Stimulated activated CD8-positive, alpha-beta memory T cell treated with anti-CD3 and anti-CD28 coated beads, Interleukin-12 subunit alpha, Interleukin-12 subunit beta, amount 100 ng/mL, for 1 hour (primary cell): ENCODE measurements around the gene TAF8.

ENCODE experiments used
- DNase-seq: peaks from one replicate; pipeline ENCODE4 v3.0.0-alpha.2; 2020; ENCODE audit warnings: low read depth

Gene TAF8

DNA sequence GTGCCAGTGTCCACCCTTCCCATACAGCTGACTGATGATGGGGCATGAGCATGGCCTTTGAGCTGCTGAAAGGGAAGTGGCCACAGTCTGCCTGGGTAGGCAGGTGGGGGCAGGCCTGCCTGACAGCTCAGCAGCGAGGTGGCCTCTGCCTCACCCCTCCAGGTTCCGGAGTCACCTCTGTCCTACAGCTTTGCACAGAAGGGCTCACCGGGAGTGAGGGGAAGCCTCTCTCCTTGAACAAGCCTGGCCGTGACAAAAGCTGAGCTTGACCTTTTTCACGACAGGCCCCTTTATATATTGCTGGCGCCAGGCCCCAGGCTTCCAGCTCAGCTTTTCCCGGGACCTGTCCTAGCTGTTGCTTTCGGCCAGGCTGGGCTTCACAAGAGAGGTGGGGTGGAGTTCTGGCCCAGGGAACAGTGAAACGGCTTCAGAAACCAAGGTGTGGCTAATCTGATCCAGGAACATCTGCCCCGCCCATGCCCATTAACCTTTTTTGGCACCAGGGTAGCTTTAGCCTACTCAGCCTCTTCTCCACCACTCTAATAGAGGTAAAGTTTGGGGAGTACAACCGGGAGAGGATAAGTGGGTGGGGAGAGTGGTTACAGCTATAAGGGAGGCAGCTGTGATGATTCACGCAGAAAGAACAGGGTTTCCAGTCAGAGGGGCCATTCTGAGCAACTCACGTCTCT is 49.2 kb downstream of the TAF8 start:
- no peak for DNase-seq

DNA sequence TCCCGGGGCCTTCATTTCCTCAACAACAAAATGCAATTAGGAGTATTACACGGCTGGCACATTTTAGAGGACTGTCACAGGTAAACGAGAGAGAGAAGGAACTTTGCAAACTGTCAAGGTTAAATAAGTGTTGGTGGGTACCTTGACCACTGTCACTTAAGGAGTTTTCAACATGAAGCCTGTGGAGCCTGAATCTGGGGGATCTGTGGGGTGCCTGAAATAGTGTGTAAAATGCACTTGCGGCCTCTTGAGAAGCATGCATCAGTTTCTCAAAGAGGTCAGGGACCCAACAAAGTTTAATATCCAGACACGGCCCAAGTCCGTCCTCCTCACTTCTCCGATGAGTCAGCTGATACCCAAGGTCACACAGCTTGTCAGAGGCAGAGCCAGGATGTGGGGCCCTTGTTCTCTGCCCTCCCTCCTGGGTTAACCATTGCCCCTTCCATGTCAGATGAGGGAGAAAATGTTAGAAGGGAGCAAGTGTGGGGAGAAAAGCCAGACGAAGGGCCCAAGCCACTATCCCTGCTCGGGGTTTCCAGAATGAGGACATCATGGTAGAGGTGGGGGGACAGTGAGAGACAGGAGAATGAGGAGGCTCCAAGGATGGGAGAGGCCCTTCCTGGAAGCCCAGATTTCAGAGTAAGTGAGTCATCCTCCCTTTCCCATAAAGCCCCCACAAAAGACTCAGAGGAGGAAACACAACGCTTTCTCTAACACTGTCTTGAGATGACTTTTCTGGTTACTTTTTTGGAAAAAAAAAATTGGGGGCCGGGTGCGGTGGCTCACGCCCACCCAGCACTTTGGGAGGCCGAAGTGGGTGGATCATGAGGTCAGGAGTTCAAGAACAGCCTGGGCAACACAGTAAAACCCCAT is 49.9 kb downstream of the TAF8 start:
- no peak for DNase-seq

DNA sequence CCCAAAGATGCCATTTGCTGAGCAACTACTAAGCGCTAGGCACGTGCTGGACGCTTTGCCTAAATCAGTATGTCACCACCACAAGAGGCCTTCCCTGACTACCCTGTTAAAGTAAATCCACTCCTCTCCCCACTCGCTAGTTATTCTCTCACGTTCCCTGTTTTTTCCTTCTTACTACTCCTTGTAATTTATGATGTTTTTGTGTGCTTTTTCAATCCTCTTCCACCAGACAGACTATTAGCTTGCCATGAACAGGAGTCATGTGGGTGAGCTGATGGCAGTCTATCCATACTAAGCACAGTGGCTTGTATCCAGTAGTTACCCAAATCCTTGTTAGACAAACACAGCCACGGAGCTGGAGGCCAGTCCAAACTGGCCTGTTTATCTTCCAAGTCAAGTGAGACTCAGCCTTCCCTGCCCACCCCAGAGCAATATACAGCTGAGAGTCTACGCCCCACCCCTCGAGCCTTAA is 50.9 kb downstream of the TAF8 start:
- DNase-seq: no peak

DNA sequence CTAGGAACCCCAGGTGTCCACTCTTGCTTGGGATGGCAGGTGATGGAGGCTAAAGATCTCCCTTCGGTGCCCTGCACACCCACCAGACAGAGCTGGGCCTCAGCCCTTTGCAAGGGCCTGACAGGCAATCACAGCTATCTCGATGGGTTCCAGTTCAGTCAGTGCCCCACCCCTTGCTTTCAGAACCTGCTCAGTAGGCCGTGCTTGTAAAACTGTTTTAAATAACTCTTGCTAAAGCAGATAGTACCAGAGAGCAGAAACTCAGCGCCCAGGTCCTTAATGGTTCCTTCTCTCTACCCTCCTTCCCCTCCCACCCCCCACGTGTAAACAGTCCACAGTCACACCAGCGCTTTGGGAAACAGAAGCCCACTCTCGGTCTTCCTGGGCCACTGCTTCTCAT is 52.9 kb downstream of the TAF8 start:
- no peak for DNase-seq

DNA sequence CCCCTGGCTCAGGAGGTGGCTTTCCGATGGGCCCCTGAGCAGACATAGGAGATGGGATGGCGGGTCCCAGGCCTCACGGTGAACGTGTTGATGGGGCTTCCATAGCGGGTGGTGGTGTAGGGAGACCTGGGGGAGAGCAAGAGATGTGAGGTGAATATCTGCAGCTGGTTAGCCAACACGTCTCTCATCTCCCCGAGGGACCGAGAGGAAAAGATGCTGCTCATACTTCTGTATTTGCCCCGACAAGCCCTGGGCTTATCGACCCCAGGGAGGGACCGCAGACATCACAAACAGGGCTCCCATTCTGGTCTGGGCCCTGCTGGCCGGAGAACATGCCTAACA is 53.4 kb downstream of the TAF8 start:
- DNase-seq: no peak

DNA sequence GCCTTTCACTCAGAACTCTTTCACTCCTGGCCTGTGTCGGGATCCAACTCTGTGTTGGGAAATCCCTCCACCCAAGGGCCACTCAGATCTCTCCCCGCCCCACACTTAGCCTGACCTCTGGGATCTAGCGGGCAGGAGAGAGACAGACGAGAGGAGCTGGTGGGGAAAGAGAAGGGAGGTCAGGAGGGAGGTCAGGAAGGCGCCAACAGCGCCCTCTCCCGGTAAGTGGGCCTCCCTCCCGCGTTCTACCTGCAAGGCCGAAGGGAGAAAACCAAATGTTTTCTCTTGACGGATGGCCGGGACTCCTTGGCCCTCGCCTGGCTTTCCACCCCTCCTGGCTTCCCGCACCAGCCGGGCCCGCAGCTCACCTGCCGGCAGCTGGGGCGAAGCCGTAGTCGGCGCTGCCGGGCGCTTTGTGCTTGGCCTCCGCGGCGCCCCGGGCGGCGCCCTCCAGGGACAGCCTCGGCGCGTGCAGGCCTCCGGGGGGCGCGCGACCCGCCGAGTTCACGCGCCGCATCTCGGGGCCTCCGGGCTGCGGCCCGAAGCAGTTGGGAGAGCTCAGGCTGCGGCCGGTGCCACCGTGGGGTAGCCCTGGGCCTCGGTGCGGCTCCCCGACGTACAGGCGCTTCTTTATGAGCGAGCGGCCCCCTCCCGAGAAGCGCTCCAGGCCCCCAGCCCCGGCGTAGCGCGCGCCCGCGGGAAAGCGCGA is 53.9 kb downstream of the TAF8 start:
- peak; percentile 50 for DNase-seq

DNA sequence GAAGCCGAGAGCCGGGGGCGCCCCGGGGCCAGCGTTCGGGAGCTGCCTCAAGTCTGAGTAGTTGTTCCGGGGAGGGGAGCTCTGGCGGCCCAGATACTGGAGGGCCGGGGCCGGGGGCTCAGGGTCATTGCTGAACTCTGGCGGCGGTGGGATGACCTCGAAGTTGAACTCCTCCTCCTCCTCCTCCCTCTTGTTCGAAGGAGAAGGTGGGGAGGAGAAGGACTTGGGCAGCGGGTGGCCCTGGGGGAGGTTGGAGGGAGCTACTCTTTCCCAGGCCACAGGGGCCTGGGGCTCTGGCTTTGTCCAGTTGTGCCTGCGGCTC is 54.4 kb downstream of the TAF8 start:
- peak; percentile 3 for DNase-seq

DNA sequence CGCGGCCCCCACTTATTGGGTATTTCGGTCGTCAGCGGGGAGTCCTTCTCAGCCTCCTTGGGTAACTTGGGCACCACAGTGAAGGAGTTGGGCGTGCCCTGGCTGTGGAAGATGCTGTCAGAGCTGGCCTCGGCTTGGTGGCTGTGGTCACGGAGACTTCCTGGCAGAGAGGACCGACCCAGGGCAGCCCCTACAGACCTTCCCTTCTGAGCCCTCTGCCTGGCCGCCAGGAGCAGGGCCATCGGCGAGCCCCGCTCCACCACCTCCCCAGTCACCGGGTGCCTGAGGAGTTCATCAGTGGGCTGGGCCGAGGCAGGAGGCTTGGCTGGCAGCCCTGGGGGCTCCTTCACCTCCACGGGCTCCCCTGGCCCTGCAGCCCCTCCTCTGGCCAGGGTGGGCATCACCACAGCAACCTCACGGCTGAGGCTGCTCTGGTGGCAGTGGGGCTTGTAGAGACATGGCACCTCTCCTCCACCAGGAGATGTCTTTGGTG is 54.9 kb downstream of the TAF8 start:
- no peak for DNase-seq

DNA sequence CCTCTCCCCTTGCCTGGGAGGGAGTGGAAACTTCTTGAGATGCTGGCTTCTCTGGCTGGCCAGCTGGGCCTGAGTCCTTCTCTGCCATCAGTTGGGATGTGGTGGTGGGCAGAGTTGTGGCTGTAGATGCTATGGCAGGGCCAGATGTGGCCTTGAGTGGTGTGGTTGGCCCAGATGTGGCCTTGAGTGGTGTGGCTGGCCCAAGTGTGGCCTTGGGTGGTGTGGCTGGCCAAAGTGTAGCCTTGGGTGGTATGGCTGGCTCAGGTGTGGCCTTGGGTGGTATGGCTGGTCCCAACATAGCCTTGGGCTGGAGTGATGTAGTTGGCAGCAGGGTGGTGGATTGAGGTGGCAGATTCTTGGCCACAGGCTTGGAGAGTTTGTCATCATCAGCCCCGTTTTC is 55.4 kb downstream of the TAF8 start:
- no peak for DNase-seq

DNA sequence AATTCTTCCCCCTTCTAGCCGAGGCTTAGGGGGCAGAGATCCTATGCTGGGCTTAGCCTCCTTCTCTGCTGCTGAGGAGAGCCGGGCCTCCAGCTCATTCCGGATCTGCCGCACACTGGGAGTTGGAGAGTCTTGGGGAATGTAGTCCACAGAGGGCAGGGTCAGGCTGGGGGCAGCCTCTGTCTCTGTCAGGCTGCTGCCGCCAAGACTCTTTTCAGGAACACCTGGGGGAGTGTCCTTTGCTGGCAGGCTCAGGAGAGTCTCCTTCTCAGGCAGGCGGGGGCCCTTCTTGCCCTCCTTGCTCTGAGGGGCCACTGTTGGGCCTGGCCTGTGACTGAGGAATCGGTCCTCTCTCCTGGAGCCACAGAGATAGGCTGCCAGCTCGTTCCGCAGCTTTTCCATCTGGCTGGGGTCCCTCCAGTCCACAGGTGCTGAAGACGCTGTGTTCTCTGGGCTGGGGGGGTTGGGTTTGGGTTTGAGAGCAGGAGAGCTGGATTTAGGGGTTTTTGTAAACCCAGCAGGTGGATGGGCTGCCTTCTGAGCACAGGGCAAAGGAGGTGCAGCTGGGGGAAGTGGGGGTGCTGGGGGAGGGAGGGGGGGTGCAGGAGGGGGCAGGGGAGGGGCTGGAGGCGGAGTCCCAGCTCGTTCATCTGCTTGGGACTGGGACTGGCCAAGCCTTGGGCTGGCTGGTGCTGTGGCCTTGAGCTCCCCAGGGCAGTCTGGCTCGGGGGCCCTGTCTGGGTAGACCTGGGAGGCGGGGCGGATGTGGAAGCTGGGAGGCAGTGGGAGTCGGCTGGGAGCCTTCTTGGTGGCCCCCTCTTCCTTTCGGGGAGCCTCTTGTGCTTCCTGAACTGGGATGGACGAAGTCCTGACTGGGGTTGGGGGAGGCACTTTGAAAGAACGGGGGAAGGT is 56.0 kb downstream of the TAF8 start:
- DNase-seq: no peak

DNA sequence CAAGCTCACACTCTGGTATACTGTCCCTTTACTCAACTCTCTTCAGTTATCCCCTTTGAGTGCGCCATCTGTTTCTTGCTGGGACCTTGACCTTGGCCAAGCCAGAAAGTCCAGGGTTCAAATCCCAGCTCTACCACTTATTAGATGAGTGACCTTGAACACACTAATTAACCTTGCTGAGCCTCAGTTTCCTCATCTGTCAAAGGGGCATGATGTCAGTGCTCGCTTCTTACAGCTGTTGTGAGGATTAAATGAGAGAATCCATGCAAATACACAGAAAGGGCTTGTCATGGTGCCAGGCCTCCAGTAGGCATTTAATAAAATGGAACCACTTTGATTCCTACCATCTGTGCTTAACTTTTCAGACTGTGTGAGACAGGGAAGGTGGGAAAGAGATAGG is 57.7 kb downstream of the TAF8 start:
- no peak for DNase-seq

DNA sequence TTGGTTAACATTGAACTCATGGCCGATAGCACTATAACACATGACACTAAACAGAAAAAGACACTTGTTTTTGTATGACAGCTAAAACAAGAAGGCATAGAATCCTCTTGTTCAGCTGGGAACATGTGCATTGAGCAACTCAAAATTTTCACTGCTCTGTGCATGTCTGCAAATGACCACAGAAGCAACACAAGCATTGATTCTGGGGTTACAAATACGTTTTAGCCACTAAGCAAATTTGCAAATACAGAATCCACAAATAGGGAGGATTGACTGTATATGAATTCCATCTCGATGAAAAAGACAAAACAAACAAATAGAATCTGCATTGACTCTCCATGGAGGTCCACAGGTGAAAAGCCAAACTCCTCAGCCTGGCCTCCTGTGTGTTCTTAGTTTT is 60.4 kb downstream of the TAF8 start:
- no peak for DNase-seq

DNA sequence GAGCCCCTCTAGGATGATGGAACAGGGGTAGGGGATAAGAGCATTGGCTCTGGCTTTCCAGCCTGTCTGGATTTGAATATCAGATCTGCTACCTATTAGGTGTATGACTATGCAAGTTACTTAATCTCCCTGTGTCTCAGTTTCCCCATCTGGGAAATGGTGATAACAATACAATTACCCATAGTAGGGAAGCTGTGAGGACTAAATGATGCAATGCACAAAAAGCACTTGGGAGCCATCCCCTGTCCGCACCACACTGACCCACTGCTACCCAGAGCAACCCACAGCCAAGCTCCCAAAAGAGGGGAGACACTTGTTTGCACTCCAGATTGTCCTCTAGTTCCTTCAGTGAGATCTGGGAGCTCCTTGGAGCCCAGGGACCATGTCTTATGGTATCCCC is 62.0 kb downstream of the TAF8 start:
- no peak for DNase-seq

DNA sequence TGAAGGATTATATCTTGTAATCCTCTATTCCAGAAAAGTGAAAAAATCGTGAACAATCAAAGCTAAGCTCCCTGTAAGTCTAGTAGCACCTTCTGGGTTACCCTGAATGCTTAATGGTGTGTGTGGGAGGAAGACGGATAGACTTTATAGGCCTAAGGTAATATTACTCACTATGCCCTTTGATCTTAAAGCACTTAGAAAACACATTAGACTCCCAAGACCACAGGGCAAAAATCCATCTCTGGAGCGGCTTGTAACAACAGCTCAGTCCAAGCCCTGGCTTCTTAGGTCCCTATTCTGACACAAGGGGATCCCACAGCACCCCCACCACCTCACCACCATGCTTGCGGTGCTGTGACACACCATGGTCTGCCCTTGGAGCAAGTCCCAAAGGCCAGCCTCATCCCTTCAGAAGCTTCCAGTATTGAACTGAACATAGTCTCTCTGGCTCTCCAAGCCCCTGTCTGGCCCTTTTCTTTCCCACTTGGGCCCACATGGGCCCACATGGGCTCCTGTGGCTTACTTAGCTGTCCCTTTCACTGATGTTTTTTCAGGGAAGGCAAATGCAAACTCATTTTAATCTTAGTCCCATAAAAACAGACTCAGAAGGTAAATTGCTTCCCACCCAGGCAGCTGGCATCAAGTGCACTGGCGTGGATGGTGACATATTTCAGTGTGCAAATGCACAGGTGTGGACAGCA is 63.8 kb downstream of the TAF8 start:
- no peak for DNase-seq

DNA sequence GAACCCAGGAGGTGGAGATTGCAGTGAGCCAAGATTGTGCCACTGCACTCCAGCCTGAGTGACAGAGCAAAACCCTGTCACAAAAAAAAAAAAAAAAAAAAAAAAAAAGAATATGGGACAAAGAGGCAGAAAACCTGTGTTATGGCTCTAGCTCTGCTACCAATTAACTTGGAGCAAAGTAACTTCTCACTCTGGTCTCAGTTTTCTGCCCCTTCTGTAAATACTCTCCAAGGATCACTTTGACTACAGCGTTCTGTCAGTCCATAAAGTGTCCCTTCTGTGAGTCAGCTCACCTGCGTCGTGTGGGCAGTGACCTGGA is 67.5 kb downstream of the TAF8 start:
- DNase-seq: no peak

DNA sequence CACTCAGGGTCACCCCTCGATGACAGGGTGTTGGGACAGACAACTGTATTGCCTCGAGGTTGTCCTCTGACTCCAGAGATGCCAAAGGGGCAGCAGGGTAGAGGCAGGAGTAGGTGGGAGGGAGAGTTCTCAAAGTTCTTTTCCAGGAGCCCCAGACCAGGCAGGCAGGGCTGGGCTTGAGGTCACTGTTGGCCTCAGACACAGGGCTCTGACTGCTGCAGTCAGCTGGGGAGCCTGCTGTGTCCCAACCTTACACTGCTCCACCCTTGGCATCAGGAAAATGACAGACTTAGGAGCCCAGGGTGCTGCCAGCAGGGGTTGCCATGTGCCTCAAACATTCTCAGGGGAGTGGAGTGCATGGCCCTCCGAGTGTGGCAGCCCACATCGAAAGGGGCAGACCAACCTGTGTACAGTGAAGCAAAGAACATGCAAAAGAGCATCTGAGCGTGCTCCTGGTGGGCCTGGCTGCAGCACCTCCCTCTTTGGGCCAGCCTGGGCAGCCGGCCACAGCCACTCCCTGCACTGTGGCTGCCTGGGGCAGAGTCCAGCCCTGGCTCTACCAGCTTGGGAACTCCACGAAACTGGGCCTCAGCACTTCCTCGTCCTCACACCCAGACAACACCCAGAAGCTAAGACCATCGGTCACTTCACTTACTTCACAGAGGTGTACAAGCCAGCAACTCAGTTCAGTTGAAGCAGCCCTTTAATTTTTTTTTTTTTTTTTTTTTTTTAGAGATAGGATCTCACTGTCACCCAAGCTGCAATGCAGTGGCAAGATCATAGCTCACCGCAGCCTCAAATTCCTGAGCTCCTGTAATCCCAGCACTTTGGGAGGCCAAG is 68.1 kb downstream of the TAF8 start:
- no peak for DNase-seq

DNA sequence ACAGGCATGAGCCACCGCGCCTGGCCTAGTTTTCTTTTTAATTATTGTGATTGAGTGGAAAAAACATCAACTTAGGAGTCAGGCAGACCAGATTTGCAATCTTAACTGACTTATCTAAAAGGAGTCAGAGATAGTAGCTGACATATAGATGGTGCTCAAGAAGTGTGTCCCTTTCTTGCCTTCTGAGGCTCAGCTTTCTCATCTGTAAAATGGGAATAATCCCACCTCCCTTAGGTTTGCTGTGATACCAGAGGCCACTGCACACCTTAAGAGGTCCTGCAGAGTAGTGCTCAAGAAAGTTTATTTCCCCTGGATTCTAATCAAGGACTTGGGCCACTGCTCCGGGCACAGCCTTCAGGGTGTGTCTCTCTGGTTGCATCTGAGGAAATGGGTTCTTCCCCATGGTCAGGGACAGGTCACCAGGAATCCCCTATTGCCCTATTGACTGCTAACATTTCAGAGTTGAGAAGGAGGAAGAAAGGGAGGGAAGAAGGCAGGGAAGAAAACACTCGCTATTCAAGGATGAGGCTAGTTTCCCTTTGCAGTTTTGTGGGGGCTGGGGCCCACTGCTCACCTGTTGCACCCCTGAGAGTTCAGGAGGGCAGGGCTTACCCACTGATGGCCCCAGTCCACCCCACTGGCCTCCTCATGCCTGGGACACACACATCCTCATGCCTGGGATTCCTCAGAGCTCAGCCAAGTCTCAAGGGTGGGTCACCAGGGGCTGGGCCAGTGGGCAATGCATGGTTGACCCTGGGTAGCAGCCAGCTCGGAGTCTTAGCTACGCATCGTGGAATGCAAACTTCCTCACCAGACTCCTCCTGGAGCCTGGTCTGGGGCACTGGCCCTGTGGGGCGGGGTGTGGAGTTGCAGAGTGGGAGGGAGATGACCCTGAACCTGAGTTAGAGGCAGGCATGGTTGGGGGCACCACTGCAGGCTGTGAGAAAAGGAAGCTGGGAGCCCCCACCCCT is 70.9 kb downstream of the TAF8 start:
- no peak for DNase-seq

DNA sequence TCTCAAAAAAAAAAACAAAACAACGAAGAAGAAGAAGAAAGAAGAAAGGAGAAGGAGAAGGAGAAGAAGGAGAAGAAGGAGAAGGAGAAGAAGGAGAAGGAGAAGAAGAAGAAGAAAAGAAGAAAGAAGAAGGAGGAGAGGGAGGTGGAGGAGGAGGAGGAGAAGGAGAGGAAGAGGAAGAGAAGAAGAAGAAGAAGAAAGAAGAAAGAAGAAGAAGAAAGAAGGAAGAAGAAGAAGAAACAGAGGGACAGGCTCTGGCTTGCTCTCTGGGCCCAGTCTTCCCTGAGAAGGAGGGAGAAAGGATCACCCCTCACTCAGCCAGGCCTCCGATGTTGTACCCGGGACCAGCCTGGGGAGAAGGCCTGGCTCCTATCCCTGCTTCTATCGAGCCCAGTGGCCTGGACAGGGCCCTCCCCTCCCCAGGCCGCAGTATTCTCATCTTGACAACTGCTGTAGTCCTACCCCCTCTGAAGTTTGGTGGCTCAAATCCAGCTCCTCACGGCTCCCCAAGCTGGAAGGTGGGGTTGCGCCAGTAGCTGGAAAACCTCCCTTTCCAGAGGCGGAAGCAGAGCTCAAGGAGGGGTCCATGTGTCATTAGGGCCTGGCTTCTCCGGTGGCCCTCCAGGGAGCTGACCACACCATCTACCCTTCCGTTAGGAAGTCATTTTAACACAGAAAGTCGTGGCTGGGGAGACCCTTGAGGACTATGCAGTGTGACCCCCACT is 73.2 kb downstream of the TAF8 start:
- DNase-seq: no peak
